Activated T-helper 1 cell treated with Interleukin-2 at 50 U/mL for 16 hours (primary cell): ENCODE results near the gene PSG7.
"Not testable (repeated sequence)": the region's sequence is repeated elsewhere in the genome, so short reads cannot be mapped to it uniquely, and the experiment has no call there.

Experiments
- DNase-seq: peaks from one replicate; pipeline ENCODE4 v3.0.0-alpha.2; 2020; ENCODE audit warnings: low read depth

Gene PSG7

GRCh38 chr19:42913516-42913915 lies 23.5 kb downstream of the PSG7 start:
- not testable (repeated sequence) for DNase-seq

- not testable (repeated sequence) for DNase-seq
Observed at GRCh38 chr19:42912941-42913340, 24.1 kb downstream of the PSG7 start.

- DNase-seq, result not testable (repeated sequence)
Observed at GRCh38 chr19:42911731-42912130, 25.3 kb downstream of the PSG7 start.

- not testable (repeated sequence) for DNase-seq
Observed at GRCh38 chr19:42906162-42906561, 30.8 kb downstream of the PSG7 start.

GRCh38 chr19:42900561-42900960 lies 36.4 kb downstream of the PSG7 start:
- DNase-seq, result not testable (repeated sequence)

GRCh38 chr19:42899674-42900073 lies 37.3 kb downstream of the PSG7 start:
- not testable (repeated sequence) for DNase-seq

- DNase-seq, result not testable (repeated sequence)
Observed at GRCh38 chr19:42899110-42899509, 37.9 kb downstream of the PSG7 start.

- not testable (repeated sequence) for DNase-seq
Observed at GRCh38 chr19:42898656-42899055, 38.4 kb downstream of the PSG7 start.

- not testable (repeated sequence) for DNase-seq
Observed at GRCh38 chr19:42897729-42898128, 39.3 kb downstream of the PSG7 start.

- not testable (repeated sequence) for DNase-seq
Observed at GRCh38 chr19:42890446-42890845, 46.6 kb downstream of the PSG7 start.

GRCh38 chr19:42887876-42888445 lies 49.0 kb downstream of the PSG7 start:
- not testable (repeated sequence) for DNase-seq

GRCh38 chr19:42882730-42883129 lies 54.3 kb downstream of the PSG7 start:
- DNase-seq, result not testable (repeated sequence)

GRCh38 chr19:42882010-42882409 lies 55.0 kb downstream of the PSG7 start:
- DNase-seq, result not testable (repeated sequence)

- not testable (repeated sequence) for DNase-seq
Observed at GRCh38 chr19:42881279-42881678, 55.7 kb downstream of the PSG7 start.

GRCh38 chr19:42880621-42881020 lies 56.4 kb downstream of the PSG7 start:
- DNase-seq, result not testable (repeated sequence)

- DNase-seq, result no peak
Observed at GRCh38 chr19:42879613-42880012, 57.4 kb downstream of the PSG7 start, which contains the start of gene PSG1. TSS of gene PSG1 (minus strand) at chr19:42879713. CDS start at chr19:42879581, 132 bp downstream.

- DNase-seq, result not testable (repeated sequence)
Observed at GRCh38 chr19:42876596-42876995, 60.4 kb downstream of the PSG7 start.

GRCh38 chr19:42875881-42876280 lies 61.1 kb downstream of the PSG7 start:
- DNase-seq, result not testable (repeated sequence)

GRCh38 chr19:42874901-42875813 lies 61.9 kb downstream of the PSG7 start:
- DNase-seq, result not testable (repeated sequence)

GRCh38 chr19:42874136-42874535 lies 62.9 kb downstream of the PSG7 start:
- not testable (repeated sequence) for DNase-seq
